Measurements from ENCODE around the gene KRTAP13-1.

GRCh38 chr21:30349572-30349971, 46.3 kb upstream of the KRTAP13-1 start:
- TF ChIP-seq POLR2A (IDR thresholded peaks at IDR 0.05) = no peak
- TF ChIP-seq, protein P1, sequence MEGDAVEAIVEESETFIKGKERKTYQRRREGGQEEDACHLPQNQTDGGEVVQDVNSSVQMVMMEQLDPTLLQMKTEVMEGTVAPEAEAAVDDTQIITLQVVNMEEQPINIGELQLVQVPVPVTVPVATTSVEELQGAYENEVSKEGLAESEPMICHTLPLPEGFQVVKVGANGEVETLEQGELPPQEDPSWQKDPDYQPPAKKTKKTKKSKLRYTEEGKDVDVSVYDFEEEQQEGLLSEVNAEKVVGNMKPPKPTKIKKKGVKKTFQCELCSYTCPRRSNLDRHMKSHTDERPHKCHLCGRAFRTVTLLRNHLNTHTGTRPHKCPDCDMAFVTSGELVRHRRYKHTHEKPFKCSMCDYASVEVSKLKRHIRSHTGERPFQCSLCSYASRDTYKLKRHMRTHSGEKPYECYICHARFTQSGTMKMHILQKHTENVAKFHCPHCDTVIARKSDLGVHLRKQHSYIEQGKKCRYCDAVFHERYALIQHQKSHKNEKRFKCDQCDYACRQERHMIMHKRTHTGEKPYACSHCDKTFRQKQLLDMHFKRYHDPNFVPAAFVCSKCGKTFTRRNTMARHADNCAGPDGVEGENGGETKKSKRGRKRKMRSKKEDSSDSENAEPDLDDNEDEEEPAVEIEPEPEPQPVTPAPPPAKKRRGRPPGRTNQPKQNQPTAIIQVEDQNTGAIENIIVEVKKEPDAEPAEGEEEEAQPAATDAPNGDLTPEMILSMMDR (IDR thresholded peaks at IDR 0.05 in 4 of 5, conservative IDR thresholded peaks at IDR 0.05 in 1 of 5) = no peak

Data from gastrocnemius medialis (tissue), 4 donors.